Measurements from ENCODE around the gene SMAD2.

DNA sequence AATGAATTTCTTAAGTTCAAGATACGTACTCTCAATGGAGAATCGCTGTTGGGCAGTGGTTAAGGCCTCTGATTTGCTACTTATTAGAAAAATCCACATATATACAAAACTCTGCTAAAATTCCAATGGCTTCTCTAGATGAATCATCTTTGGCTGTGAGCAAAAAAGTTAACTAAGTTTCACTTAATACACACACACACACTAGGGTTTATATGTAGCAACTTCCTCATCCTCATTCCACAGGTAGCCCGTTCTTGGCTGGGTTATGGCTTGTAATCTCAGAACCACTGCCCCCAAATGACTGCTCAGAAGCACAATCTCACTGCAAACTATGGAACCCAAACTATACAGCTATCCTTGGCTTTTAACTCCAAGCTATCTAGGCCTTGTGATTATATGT is 99.7 kb downstream of the SMAD2 start:
- TF ChIP-seq, protein P1, sequence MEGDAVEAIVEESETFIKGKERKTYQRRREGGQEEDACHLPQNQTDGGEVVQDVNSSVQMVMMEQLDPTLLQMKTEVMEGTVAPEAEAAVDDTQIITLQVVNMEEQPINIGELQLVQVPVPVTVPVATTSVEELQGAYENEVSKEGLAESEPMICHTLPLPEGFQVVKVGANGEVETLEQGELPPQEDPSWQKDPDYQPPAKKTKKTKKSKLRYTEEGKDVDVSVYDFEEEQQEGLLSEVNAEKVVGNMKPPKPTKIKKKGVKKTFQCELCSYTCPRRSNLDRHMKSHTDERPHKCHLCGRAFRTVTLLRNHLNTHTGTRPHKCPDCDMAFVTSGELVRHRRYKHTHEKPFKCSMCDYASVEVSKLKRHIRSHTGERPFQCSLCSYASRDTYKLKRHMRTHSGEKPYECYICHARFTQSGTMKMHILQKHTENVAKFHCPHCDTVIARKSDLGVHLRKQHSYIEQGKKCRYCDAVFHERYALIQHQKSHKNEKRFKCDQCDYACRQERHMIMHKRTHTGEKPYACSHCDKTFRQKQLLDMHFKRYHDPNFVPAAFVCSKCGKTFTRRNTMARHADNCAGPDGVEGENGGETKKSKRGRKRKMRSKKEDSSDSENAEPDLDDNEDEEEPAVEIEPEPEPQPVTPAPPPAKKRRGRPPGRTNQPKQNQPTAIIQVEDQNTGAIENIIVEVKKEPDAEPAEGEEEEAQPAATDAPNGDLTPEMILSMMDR (IDR thresholded peaks at IDR 0.05) = no peak
- no peak for TF ChIP-seq ZFX (IDR thresholded peaks at IDR 0.05; ENCODE audit: borderline replicate concordance)

All from 22Rv1 (cell line).